ACHN (cell line): ENCODE results near the gene CDK5RAP2.

Experiments used
- DNase-seq: peaks from one replicate; pipeline ENCODE4 v3.0.0-alpha.2; 2015
- in situ Hi-C: cut with HindIII; loops from 2 replicates; pipeline ENCODE4 v1.10.0; 2017; ENCODE audit warnings: low sequenced_read_pairs, low pct_ligation_motif_present, low pct_unique_long_range_greater_than_20kb

CDK5RAP2 gene

GRCh38 chr9:120432600-120432999 is 147.4 kb downstream of the CDK5RAP2 start:
- in situ Hi-C loops = no loop called here
- no peak for DNase-seq

GRCh38 chr9:120431268-120431667 is 148.7 kb downstream of the CDK5RAP2 start:
- in situ Hi-C loops = no loop called here
- DNase-seq = no peak

- no peak for DNase-seq
- in situ Hi-C loops = no loop called here
These were observed 155.7 kb downstream of the CDK5RAP2 start for GRCh38 chr9:120424248-120424647.

- in situ Hi-C loops = no loop called here
- no peak for DNase-seq
These were observed 156.2 kb downstream of the CDK5RAP2 start for GRCh38 chr9:120423812-120424211.

- in situ Hi-C loops = no loop called here
- DNase-seq = no peak
These were observed 158.0 kb downstream of the CDK5RAP2 start for GRCh38 chr9:120421977-120422376.

- in situ Hi-C loops = no loop called here
- no peak for DNase-seq
These were observed 161.7 kb downstream of the CDK5RAP2 start for GRCh38 chr9:120418315-120418714.

- no peak for DNase-seq
- in situ Hi-C loops = no loop called here
These were observed 163.1 kb downstream of the CDK5RAP2 start for GRCh38 chr9:120416781-120417427.

GRCh38 chr9:120413121-120414048 is 166.6 kb downstream of the CDK5RAP2 start:
- in situ Hi-C loops = no loop called here
- no peak for DNase-seq

GRCh38 chr9:120412425-120412951 is 167.5 kb downstream of the CDK5RAP2 start:
- DNase-seq = no peak
- in situ Hi-C loops = no loop called here

- no peak for DNase-seq
- in situ Hi-C loops = no loop called here
These were observed 168.0 kb downstream of the CDK5RAP2 start for GRCh38 chr9:120411862-120412424.

- no peak for DNase-seq
- in situ Hi-C loops = no loop called here
These were observed 169.0 kb downstream of the CDK5RAP2 start for GRCh38 chr9:120410925-120411501.

GRCh38 chr9:120408680-120409258 is 171.2 kb downstream of the CDK5RAP2 start:
- in situ Hi-C loops = no loop called here
- DNase-seq = no peak

- DNase-seq = no peak
- in situ Hi-C loops = no loop called here
These were observed 174.1 kb downstream of the CDK5RAP2 start for GRCh38 chr9:120405860-120406259.

- DNase-seq = no peak
- in situ Hi-C loops = no loop called here
These were observed 174.8 kb downstream of the CDK5RAP2 start for GRCh38 chr9:120405134-120405533.

- DNase-seq = no peak
- in situ Hi-C loops = no loop called here
These were observed 176.5 kb downstream of the CDK5RAP2 start for GRCh38 chr9:120403543-120403856.

GRCh38 chr9:120402741-120403542 is 177.0 kb downstream of the CDK5RAP2 start:
- peak; percentile 65 for DNase-seq

GRCh38 chr9:120399940-120400339 is 180.0 kb downstream of the CDK5RAP2 start:
- DNase-seq = no peak
- in situ Hi-C loops = no loop called here

More at GRCh38 chr9:120402741-120403542, 177.0 kb downstream of the CDK5RAP2 start:
- in situ Hi-C loops = no loop called here

- in situ Hi-C loops = no loop called here
- DNase-seq = no peak
These were observed 181.7 kb downstream of the CDK5RAP2 start for GRCh38 chr9:120398286-120398685.
